Psoas muscle (tissue), 8 donors: ENCODE results near the gene TPPP. TPM values are rescaled to one million over a fixed set of nuclear protein-coding genes. Genes with fewer than 3 reads are reported as not detected.
A peak's percentile ranks its signal among the peaks of the same experiment; 100 is the strongest.

Source experiments
- ATAC-seq, 4 donors: fragments of 200-7000 bp; cut with Tn5 transposase; one replicate each; pipeline ENCODE4 v1.9.1; 2020; ENCODE audit warnings: moderate library complexity in 3 of 4, mild to moderate bottlenecking in 2 of 4
- DNase-seq, 2 donors: peaks; one replicate each; pipeline ENCODE4 v3.0.0-alpha.2; 2020
- H3K27ac ChIP-seq: fragments of 200-600 bp; one replicate; pipeline ENCODE4 v1.8.0; 2022
- H3K27me3 ChIP-seq, 3 donors: fragments of 200-600 bp in 1 of 3; one replicate each; pipeline versions ENCODE4 v1.6.1 to v1.8.0; 2013 to 2022; ENCODE audit warnings: low read length in 2 of 3, mild to moderate bottlenecking in 2 of 3, moderate library complexity in 1 of 3; ENCODE audit not compliant: insufficient read depth in 3 of 3
- H3K36me3 ChIP-seq, 2 donors: fragments of 200-600 bp in 1 of 2; one replicate each; pipeline versions ENCODE4 v1.6.1 to v1.8.0; 2013 to 2022; ENCODE audit warnings: low read depth in 1 of 2, mild to moderate bottlenecking in 1 of 2, moderate library complexity in 1 of 2; ENCODE audit not compliant: insufficient read depth in 1 of 2
- H3K4me1 ChIP-seq: fragments of 200-600 bp; one replicate; pipeline ENCODE4 v1.8.0; 2022
- H3K4me3 ChIP-seq: fragments of 200-600 bp; one replicate; pipeline ENCODE4 v1.8.0; 2022; ENCODE audit warnings: mild to moderate bottlenecking
- H3K9me3 ChIP-seq: fragments of 200-600 bp; one replicate; pipeline ENCODE4 v1.8.0; 2022
- CTCF ChIP-seq: fragments of 200-600 bp; IDR thresholded peaks from one replicate; pipeline ENCODE4 v1.8.0; 2022; ENCODE audit warnings: antibody characterized with exemption
- WGBS, 3 donors: extraction: QIAGEN DNeasy Blood & Tissue Kit; methylation state at CpG; one replicate each; pipeline versions ENCODE4 v1.1.6 to v1.1.7; 2013; 5-methylcytosine and 5-hydroxymethylcytosine counted together
- intact Hi-C, 2 donors: fragments of 100-400 bp; cut with DNase I; formaldehyde crosslinking; loops; one replicate each; pipeline versions ENCODE4 v1.11.0 to v1.14.2; 2022
- polyA plus RNA-seq, 3 donors: library from polyadenylated mRNA; stranded (reverse); fragments of 200-250 nt; gene quantifications; one replicate each; pipeline ENCODE4 v1.2.3, GENCODE V29; 2013
- total RNA-seq, 4 donors: library from RNA; stranded (reverse); fragmentation: NEBNext Ultra II Directional in 2 of 4; extraction: Animal tissue kit (Norgen Biotek cat#: 25700) in 2 of 4; gene quantifications; one replicate each; pipeline versions ENCODE4 v1.2.1 to v1.2.4, GENCODE V29; 2021 to 2023
- donor health status: healthy with polysubstance abuse.
- donor health status: DM: no; HTN: no; CAD: no; lungs with moderate emphysema.
- donor health status: Bipolar disorder and iron deficiency.
- donor health status: healthy.
- donor health status: DM: yes; HTN: yes; CAD: no.
- donor health status: DM: no; HTN: no; CAD: no.
- donor health status: DM: no; HTN: no; CAD: no.
- donor health status: DM: yes; HTN: yes; CAD: no.

TPPP gene
- total and polyA plus RNA-seq, 7 donors: 1.8 to 11.0 (median 3.3) TPM

DNA sequence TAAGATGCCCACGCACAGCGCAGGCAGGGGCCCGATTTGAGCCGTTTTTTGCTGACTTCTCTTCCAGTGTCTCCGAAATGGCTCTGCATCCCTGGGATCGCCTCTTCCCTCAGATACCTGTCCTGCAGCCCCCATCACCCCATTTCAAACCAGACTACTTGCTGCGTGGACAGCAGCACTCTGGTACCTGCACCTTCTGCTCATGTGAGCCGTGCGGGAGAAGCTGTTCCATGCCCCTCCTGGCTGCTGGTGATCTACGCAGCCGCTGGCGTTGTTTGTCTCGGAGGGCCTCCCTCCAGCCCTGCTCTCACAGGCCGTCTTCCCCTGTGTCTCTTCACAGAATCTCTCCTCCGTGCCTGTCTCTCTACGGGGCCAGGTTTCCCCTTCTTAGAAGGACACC is 67.6 kb downstream of the TPPP start:
- H3K4me3 ChIP-seq: no peak overlapping the region
- H3K4me1 ChIP-seq: no peaks in the 10 kb centered on the region
- H3K36me3 ChIP-seq: peaks cover 0 to 12% of the 10 kb centered on the region in 2 donors
- H3K9me3 ChIP-seq: no peaks in the 10 kb centered on the region
- H3K27me3 ChIP-seq: no peaks in the 10 kb centered on the region
- ATAC-seq (no peak), DNase-seq (peak in 1 of 2 donors; percentile 23)
- intact Hi-C loops: no loop called here
- WGBS, 3 donors: 94 to 97% (median 96%) methylated on average over 16 of the region's 16 CpGs
- H3K27ac ChIP-seq: no peak overlapping the region
- TF ChIP-seq CTCF: no peak

DNA sequence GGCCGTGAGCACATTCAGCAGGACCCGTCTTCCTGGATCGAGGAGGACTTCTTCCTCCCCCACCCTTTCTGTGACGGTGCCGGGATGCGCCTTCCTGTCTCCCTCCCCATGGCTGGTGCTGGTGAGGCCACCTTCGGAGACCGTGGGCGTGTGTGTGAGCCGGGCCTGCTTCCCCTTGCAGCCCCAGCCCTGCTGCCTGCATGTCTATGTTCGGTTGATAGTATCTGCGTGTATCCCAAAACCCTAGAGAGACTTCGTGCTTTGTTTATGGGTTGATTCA is 68.3 kb downstream of the TPPP start:
- DNase-seq: peak in 1 of 2 donors; percentile 26
- 74 to 84% (median 83%) methylated on average over 13 of the region's 13 CpGs for WGBS, 3 donors
- H3K27ac ChIP-seq: no peak overlapping the region
- no peak for TF ChIP-seq CTCF
- peaks cover 0 to 18% of the 10 kb centered on the region in 2 donors for H3K36me3 ChIP-seq
- no peak overlapping the region for H3K4me3 ChIP-seq
- H3K4me1 ChIP-seq: no peaks in the 10 kb centered on the region
- no peak for ATAC-seq
- H3K9me3 ChIP-seq: no peaks in the 10 kb centered on the region
- intact Hi-C loops: no loop called here
- no peaks in the 10 kb centered on the region for H3K27me3 ChIP-seq

- peaks cover 0 to 18% of the 10 kb centered on the region in 2 donors for H3K36me3 ChIP-seq
- H3K4me1 ChIP-seq: no peaks in the 10 kb centered on the region
- no peak overlapping the region for H3K27ac ChIP-seq
- WGBS, 3 donors: 91 to 92% (median 92%) methylated on average over 38 of the region's 38 CpGs
- H3K9me3 ChIP-seq: no peaks in the 10 kb centered on the region
- intact Hi-C loops: no loop called here
- H3K4me3 ChIP-seq: no peak overlapping the region
- ATAC-seq: no peak
- DNase-seq: peak in 1 of 2 donors; percentile 32
- TF ChIP-seq CTCF: no peak
- H3K27me3 ChIP-seq: no peaks in the 10 kb centered on the region
Observed at GRCh38 chr5:624118-624950, 68.8 kb downstream of the TPPP start.

DNA sequence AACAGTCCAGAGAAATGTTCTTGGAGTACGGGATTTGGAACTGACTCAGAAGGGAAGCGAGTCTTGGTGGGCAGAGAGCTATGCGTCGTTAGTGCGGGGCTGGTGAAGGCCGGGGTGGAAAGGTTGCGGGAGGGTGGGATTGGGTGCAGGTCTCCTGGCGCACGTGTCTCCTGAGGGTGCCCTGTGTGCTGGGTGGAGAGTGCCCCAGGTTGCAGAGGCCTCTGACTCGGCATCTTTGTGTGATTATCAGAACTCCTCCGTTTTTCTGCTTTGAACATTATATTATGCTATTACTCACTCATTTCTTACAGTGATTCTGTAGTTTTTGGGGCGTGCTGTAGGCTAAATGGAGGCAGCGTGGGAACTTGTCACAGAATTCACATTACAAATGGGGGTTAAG is 69.6 kb downstream of the TPPP start:
- Histone ChIP-seq H3K9me3 (no peaks in the 10 kb centered on the region), H3K4me3 (no peak overlapping the region), H3K27ac (no peak overlapping the region), H3K4me1 (no peaks in the 10 kb centered on the region), H3K36me3 (peaks cover 0 to 18% of the 10 kb centered on the region in 2 donors), H3K27me3 (no peaks in the 10 kb centered on the region)
- ATAC-seq (no peak), DNase-seq (peak in 1 of 2 donors; percentile 23)
- 92 to 97% (median 94%) methylated on average over 13 of the region's 13 CpGs for WGBS, 3 donors
- intact Hi-C loops: no loop called here
- no peak for TF ChIP-seq CTCF
